Smooth muscle cell of the brain vasculature (primary cell): ENCODE results near the gene XPO4.
"Not testable (repeated sequence)": the region's sequence is repeated elsewhere in the genome, so short reads cannot be mapped to it uniquely, and the experiment has no call there.

Experiments used
- DNase-seq: peaks from one replicate; pipeline ENCODE4 v3.0.0-alpha.2; 2012; ENCODE audit warnings: low read depth, low spot score

The XPO4 gene

DNA sequence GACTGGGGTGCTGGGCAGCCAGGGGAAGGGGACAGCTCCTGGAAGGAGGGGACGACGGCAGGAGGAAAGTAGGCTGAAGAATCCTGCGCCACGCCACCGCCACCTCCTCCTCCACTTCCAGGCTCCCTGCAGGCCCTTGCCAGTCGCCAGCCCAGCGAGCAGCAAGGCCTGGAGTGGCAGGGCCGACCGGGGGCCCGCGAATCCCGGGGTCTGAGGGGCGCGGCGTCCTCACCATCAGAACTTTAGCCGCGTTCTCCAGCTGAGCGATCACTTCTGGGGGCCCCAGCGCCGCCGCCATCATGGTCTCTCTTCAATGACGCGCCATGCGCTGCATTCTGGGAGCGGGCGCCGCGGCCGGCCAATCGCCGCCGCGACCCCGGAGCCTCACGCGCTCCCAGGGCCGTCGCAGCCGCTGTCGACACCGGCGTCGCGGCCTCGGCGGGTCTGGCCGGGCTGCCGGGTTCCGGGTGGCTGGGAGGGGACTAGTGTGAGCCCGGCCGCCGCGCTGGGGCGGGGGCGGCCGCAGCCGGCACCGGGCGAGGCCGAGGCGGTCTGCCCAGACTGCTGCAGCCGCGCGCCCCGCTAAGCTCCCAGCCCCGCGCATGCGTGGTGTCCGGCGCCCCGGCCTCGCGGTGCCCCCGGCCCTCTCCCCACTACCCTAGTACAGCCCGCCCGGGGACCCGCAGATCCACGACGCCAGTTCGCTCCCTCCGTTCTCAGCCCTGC is at the start of gene XPO4:
TSS of gene XPO4 (minus strand) at position 309 of the 726 bp plus-strand sequence. CDS start at position 301, 8 bp downstream.
- peak; percentile 43 for DNase-seq

DNA sequence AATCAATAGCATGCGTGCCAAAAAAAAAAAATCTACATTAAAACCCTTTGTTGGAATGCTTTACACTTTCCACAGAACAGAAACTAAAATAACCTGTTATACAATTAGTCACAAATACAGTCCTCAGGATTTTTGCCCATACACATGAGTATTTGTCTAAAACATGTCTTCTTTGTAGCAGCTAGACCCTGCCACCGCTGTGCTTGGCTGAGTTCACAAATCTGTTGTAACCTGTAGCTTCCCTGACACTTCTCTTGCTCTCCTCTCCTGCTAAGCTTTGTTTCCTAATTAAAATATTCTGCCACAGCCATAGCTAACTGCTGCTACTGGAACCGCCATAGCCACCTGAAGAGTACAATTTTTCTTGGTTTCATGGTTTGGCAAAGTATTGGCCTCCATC is 45.5 kb upstream of the XPO4 start:
- not testable (repeated sequence) for DNase-seq

DNA sequence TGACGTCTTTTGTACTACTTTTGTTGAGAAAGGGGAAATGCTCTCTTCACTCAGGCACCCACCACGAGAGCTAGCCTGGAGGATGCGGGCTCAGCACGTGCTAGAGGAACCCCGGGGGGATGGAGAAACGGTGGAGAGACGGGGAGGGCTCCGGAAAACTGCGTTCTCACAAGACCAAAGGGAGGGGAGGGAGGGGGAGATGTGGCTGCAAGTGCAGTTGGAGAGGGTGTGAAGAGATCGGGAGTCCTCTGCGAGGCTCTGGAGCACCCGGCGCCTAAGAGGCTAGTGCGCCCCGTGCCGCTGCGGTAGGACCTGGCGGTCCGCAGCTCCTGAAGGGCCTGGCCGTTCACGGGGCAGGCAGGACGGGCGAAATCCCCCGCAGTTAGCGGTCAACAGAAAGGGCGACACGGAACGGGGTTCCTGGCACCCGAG is 43.4 kb upstream of the XPO4 start:
- no peak for DNase-seq

DNA sequence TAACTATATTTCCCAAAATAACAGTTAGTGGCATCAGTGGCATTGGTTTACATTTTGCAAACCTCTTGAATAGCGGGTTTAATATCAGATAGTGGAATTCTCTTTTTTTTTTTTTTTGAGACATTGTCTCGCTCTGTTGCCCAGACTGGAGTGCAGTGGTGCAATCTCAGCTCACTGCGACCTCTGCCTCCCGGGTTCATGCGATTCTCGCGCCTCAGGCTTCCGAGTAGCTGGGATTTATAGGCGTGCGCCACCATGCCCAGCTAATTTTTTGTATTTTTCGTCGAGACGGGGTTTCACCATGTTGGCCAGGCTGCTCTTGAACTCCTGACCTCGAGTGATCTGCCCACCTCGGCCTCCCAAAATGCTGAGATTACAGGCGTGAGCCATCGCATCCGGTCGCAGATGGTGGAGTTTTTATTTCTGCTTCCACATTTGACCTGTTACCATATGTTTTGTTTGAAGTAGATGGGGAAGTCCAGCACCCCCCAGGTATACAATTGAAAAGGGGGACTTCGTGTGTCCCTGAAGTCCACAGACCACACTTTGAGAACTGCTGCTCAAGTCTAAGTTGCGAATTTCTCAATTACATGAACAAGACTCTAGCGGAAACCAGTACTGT is 40.5 kb upstream of the XPO4 start:
- DNase-seq: no peak

DNA sequence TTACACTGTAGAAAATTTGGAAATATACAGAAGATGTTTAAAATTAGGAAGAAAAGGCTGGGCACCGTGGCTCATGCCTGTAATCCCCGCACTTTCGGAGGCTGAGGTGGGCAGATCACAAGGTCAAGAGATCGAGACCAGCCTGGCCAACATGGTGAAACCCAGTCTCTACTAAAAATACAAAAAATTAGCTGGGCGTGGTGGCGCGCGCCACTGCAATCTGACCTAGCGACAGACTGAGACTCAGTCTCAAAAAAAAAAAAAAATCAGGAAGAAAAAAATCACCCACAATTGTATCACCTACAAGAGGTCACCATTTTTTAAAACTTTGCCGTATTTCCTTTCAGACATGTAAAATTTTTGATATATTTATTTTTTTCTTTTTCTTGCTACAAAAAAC is 38.0 kb upstream of the XPO4 start:
- DNase-seq: not testable (repeated sequence)

DNA sequence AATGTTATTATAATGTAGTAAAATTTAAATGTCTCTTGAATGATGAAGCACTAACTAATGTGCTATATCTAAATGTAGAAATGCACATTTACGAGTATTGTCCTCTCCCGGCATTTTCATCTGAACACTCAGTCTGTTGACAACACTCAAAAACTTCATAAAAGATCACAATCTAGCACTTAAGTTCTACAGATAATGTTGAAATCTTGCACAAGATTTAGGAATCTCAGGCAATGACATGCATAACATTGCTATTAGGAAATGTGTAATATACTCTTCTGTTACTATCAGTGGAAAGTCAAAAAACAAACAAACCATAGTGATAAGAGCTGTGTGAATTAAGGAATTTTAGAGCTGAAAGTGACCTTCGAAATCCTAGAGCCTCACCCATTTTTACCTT is 37.5 kb upstream of the XPO4 start:
- no peak for DNase-seq

DNA sequence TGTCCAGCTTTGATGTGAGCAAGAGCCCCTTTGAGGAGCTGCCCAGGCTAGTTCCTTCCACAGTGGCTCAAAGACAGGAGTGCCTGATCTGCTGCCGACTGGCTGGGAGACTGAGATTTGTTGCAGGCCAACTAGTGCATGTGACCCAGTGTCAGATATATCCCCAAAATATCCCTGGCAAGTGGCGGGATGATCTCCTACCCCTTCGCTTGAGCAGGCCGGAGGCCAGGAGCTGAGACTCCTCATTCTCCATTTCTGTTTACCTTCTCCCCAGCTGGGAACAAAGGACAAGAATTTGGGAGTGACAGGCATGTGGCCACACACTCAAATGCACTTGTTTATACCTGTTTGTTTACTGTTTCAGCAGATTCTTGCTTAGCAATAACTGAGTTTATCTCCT is 37.1 kb upstream of the XPO4 start:
- DNase-seq: no peak

DNA sequence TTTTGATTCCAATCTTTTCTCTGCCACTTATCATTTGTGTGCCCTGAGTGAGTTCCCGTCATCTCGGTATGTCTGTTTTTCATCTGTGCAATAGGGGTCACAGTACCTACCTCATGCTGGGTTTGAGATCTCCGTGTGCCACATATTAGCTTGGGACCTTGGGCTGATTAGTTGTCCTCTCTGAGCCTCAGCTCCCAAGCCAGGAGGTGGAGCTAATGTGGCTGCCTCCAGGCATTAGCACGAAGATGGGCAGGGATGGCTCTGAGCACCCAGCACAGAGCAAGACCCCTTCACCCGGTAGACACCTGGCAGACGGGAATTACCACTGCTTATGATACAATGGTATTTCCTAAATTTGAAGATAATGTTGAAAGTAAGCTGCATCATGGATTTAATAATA is 35.8 kb upstream of the XPO4 start:
- no peak for DNase-seq

DNA sequence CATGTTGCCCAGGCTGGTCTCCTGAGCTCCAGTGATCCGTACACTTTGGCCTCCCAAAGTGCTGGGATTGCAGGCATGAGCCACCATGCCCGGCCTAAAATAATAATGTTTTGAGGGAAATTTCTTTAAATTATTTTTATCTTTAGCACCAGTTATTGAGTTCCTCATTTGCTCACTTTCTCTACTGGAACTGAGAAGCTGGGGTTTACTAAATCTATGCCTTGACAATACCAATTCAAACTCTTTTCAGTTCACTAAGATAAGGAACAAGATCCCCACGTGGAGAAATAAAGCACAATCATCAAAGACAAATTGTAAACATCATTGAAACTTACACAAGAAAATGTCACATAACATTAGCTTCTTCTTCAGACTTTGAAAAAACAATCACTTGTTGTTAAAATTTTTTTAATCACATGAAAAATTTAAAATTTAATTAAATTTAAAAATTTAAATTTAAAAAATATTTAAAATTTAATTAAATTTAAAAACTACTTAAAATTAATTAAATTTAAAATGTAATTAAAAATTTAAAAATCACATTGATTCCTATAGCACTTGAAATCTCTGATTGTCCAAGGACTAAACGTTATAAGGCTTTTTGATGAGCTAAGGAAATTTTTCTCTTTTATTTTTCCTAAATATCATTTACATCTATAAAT is 25.2 kb upstream of the XPO4 start:
- DNase-seq: no peak

DNA sequence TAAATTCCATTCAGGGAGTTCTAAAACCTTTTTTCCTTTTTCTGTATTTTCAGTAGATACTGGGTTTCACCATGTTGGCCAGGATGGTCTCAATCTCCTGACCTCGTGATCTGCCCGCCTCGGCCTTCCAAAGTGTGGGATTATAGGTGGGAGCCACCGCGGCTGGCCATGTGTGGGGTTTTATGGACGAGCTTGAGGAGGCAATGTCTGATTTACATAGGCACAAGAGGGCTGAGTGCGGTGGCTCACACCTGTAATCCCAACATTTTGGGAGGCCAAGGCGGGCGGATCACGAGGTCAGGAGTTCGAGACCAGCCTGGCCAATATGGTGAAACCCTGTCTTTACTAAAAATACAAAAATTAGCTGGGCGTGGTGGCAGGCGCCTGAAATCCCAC is 22.8 kb upstream of the XPO4 start:
- not testable (repeated sequence) for DNase-seq

DNA sequence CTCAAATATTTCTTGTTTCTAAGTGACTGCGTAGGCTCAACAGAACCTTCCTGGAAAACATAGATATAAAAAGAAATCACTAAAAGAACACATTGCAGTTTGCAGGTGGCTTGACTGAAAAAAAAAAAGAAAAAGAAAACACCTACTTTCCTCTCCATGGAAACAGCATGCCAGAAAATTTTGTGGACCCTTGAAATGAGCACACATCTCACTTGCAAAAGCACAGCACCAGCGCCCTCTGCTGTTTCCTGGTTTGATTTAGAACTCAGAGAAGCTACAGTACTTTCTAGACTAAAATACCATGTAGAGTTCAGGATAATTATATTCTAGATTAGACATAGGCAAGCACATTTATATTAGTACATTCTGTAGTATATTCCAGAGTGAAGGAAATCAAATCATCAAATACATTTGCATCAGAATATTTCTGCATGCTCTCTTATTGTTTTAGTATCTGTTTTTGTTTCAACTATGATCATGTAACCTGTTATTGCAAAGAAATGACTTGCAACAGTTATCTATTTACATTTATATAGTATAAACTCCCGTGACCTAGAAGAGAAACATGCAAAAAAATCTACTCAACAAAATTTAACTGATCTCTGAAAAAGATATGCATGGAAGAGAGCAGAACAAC is 22.3 kb upstream of the XPO4 start:
- DNase-seq: peak; percentile 76

DNA sequence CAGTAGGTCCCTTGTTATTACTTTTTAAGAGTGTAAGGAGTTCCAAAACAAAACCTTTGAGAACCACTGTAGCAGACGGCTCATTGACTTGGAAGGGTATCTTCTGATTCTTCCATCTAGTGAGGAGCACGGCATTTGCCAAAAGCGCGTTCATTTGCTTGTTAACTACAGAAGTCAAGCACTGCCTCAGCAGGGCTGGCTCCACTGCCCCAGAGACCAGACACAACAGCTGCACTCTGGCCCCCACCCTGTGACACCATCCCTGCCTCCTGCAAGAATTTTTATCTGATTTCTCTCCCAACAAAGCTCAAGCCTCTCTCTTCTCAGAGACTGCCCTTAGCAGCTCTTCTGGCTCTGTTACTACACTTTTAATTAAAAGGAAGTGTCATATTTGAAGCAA is 20.7 kb upstream of the XPO4 start:
- no peak for DNase-seq

DNA sequence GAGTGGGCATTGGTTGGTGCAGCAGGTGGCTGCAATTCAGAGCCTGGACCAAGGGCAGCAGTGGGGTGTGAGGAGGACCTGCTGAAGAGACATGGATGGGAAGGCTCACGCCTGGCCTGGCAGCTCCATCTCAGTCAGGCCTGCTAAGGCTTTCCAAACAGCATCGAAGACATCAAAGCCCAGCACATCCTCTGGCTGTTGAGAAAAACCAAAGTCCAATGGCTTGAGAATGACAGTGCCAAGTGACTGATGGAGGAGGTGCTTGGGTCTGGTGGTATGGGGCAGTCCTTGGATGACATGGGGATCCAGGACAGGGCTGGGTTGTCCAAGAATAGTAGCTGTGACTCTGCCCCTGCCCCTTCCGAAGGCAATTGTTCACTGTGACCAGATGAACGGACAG is 19.0 kb upstream of the XPO4 start:
- DNase-seq: no peak

DNA sequence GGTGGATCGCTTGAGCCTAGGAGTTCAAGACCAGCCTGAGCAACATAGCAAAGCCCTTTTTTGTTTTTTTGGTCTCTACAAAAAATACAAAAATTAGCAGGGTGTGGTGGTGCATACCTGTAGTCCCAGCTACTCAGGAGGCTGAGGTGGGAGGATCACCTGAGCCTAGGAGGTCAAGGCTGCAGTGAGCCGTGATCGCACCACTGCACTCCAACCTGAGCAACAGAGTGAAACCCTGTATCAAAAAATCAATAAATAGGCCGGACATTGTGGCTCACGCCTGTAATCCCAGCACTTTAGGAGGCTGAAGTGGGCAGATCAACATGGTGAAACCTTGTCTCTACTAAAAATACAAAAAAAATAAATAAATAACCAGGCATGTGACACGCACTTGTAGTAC is 13.1 kb upstream of the XPO4 start:
- not testable (repeated sequence) for DNase-seq

DNA sequence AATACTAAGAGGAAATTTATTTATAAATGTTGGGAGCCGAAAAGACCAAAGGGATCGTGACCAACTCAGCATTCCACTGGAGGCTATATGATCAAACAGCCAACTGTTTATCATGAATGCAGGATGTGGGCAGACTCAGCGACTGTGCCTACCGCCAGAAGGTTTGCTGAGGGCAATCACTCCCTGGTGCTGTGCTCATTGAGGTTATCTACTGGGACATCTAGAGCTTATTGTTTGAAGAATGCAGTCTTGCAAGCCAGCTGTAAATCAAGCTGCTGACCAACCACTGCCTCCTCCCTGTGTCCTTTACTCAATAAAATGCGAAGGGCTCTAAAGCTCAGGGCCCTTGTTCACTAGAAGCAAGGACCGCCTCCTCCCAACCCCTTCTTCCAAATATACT is 8.5 kb upstream of the XPO4 start:
- no peak for DNase-seq

DNA sequence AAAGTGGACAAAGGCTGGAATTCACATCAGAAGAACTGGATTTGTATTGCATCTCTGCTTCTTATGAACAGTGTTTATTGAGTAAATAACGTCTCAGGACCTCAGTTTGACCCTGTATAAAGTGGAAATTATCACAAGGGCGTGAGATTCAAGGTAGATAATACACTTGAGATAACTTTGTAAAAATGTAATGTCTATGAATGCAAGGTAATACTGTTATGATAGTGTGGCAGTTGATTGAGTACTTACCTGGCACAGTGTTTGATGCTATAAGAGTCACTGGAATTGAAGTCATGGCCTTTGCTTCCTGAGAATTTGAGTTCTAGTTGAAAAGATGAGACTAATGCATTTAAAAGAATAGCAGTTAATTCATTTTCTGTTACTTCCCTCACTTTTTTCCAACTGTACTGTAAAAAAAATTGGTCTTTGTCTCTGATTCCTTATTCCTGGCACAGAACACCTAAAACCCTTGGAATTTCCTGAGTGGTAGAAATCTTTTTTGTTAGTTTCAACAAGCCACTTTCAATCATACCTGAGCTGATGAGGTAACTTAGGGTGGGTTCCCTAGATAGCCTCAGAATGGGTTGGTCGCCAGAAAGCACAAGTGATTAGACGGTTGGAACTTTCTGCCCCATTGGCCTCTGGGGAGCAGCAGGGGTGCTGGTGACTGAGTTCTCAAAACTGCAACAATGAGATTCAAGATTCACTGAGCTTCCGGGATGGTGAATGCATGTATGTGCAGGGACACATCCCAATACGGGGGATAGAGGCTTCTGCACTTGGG is 6.4 kb upstream of the XPO4 start:
- no peak for DNase-seq

DNA sequence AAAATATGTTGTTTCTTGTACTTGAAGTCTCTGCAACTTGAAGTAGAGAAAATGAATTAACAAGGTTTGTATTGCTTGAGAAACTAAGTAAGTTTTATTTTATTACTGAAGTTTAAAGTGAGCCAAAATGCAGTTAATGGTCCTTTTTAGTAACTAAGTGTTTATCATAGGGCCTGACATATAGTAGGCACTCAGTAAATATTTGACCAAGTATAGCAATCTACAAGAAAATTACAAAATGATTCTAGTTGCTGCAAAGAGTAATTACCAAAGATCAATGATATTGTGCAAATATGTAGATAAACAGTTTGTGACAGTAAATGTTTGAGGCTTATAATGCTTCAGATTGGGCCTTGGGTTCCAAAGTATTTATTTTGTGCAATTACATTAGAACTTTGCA is 2.4 kb upstream of the XPO4 start:
- DNase-seq: no peak

DNA sequence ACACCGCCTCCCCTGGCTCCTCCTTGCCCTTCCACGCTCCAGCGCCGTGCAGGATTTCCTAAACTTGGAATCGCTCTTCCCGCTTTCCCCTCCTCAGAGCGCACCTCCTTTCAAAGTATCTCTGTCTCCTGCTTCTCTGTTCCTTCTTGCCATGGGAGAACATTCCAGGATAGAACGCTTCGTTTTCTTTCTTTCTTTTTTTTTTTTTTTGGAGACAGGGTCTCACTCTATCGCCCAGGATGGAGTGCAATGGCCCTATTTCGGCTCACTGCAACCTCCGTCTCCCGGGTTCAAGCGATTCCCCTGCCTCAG is 574 bp upstream of the XPO4 start:
- no peak for DNase-seq

DNA sequence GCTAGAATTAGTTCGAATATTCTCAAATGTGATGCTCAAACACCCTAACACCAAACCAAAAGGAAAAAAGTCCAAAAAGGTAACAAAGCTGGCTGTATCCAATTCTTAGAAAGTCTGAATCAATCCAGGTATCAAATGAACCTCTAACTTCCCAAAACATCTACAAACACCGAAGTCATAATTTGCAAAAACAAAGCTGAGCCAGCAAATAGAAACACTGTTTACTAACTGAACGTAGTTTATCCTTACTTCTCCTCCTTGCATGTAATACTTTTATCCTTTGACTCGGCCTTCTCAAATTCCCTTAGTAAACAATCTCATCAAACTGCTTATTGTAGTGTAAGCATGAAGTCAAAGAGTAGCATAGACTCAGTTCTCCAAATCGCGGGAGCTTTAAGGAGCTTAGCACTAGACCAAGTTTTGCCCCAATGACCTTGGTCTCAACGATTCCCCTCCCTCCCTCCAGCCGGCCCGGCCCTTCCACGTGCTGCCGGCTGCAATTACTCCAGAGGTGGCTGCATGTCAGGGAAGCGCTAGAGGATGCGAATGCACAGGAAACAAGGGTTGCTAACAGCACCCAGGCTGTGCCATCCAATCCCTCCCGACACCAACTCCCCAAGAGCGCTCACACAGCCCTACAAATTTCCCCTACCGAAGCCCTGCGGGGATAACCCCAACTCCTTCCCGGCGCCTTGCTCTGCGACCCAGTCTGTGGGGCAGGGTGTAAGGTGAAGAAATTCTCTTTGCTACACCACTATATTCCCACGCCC is 693 bp downstream of the XPO4 start:
- DNase-seq: no peak

DNA sequence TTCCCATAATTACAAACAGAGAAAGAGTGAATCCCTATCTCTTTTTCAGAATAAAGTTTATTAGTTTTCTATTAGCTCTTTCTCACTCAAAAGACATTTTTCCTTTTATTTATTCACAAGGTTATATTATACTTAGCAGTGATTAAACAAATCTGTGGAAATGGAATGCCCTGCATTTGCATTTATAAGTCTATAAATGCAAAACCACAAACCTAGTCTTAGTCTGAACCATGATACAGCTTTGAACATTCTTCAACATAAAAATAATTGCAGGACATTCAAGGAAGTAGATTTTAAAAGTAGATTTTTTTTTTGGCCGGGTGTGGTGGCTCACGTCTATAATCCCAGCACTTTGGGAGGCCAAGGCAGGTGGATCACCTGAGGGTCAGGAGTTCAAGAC is 8.3 kb downstream of the XPO4 start:
- DNase-seq: no peak

DNA sequence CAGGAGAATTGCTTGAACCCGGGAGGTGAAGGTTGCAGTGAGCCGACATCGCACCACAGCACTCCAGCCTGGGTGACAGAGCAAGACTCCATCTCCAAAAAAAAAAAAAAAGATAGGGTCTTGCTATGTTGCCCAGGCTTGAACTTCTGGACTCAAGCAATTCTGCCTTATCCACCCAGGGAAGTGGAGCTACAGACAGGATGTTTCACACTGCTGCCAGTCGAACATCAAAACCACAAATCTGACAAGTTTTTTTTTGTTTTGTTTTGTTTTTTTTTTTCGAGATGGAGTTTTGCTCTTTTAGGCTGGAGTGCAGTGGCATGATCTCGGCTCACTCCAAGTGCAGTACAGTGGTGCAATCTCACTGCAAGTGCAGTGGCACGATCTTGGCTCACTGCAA is 10.8 kb downstream of the XPO4 start:
- DNase-seq: no peak
